ENCODE measurements around the gene CYTH2.
"Not testable (repeated sequence)": the region's sequence is repeated elsewhere in the genome, so short reads cannot be mapped to it uniquely, and the experiment has no call there.

The CYTH2 gene

DNA sequence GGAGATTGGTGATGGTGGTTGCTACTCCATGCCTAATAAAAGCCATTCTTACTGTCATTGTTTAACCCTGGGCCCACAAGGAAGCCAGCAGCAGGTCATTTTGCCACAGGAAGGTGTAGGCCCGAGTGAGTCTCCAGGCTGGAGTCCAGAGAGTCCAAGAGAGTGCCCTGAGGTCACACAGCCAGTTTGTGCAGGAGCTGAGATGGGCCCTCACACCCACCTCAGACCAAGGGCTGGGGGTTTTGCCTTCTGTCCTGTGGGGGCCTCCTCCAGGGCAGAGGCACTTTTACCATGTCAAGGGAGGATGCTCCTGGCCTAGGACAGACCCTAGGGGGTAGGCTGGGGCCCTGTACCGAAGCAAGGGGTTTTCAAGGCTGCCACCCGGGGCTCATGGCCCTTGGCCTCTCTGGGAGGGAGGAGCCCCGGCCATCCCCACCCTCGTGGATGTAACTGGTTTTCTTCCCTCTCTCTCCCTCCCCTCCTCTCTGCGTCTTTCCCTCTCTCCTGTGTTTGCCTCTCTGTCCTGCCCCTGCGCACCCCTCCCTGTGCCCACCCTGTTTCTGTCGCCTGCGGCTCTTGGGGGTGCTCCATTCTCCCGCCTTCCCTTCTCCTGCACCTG lies 8.0 kb downstream of the CYTH2 start:
- DNase-seq (ENCODE audit: low spot score) = no peak

DNA sequence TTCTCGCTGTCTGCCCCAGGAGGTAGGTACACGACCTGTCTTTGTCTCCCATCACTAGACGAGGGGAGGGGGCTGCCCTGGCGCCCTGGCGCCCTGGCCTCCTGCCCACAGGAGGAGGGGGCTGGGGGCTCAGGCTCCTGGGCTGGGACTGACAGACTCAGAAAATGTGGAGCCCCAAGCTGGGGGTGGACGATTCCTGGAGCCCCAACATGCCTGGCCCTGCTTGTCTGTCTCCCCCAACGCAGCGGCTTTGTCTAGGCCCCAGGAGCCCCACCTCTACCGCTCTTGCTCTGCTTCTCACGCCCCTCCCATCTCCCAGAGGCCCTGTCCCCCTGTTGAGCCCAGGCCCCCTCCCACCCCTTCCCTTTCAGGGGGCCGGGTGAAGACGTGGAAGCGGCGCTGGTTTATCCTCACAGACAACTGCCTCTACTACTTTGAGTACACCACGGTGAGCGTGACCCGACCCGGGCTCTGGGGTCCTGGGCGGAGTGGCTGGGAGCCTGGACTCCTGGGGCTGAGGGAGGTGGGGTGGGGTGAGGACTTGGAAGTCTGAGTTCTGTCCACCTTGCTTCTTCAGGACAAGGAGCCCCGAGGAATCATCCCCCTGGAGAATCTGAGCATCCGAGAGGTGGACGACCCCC lies 8.6 kb downstream of the CYTH2 start:
- DNase-seq (ENCODE audit: low spot score) = no peak

DNA sequence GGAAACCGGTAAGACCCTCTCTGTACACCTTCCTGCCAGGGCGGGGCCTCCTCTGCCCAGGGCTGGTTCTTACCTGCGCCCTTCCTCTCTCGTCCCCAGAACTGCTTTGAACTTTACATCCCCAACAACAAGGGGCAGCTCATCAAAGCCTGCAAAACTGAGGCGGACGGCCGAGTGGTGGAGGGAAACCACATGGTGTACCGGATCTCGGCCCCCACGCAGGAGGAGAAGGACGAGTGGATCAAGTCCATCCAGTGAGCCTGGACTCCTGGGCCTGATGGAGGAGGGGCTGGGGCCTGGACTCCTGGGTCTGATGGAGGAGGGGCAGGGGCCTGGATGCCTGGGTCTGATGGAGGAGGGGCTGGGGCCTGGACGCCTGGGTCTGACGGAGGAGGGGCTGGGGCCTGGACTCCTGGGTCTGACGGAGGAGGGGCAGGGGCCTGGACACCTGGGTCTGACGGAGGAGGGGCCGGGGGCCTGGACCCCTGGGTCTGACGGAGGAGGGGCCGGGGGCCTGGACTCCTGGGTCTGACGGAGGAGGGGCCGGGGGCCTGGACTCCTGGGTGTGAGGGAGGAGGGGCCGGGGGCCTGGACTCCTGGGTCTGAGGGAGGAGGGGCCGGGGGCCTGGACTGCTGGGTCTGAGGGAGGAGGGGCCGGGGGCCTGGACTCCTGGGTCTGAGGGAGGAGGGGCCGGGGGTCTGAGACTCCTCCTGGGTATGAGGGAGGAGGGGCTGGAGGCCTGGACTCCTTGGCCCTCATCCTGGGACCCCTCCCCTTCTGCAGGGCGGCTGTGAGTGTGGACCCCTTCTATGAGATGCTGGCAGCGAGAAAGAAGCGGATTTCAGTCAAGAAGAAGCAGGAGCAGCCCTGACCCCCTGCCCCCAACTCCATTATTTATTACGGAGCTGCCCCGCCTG lies 9.4 kb downstream of the CYTH2 start:
- no peak for DNase-seq (ENCODE audit: low spot score)

DNA sequence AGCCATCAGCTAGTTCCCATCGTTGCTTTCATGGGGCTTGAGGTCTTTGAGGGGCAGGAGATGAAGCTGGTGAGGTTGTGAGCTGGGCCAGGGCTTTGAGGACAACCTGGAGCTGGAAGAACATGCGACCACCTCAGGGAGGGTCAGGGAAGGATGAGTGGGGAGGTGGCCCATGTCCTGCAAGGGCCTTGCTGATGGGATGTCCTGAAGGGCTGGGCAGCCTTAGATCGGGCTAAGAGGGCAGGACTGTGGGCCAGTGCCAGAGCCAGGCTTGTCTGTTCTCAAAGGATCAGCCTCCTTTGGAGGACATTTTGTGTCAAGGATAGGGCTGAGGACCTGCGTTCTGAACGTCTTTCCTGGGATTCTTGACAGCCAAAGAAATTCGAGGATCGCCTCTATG lies 10.5 kb downstream of the CYTH2 start:
- no peak for DNase-seq (ENCODE audit: low spot score)

DNA sequence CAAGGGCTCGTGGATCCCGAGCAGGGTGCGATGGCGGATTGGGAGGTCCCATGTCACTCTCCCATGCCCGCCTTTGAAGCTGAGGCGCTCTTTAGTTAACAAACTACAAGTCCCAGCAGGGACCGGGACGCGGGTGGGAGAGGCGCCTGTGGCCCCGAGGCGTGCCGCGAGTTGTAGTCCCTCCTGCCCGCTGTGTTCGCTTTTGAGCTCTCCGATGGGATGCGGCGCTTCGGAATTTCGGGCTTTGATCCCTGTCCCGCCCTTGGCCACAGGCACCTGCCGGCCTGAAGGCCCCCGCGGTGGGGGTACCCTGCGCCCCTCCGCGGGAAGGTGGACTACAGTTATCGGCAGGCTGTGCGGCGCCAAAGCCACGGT lies 11.0 kb downstream of the CYTH2 start:
- DNase-seq (ENCODE audit: low spot score) = no peak

DNA sequence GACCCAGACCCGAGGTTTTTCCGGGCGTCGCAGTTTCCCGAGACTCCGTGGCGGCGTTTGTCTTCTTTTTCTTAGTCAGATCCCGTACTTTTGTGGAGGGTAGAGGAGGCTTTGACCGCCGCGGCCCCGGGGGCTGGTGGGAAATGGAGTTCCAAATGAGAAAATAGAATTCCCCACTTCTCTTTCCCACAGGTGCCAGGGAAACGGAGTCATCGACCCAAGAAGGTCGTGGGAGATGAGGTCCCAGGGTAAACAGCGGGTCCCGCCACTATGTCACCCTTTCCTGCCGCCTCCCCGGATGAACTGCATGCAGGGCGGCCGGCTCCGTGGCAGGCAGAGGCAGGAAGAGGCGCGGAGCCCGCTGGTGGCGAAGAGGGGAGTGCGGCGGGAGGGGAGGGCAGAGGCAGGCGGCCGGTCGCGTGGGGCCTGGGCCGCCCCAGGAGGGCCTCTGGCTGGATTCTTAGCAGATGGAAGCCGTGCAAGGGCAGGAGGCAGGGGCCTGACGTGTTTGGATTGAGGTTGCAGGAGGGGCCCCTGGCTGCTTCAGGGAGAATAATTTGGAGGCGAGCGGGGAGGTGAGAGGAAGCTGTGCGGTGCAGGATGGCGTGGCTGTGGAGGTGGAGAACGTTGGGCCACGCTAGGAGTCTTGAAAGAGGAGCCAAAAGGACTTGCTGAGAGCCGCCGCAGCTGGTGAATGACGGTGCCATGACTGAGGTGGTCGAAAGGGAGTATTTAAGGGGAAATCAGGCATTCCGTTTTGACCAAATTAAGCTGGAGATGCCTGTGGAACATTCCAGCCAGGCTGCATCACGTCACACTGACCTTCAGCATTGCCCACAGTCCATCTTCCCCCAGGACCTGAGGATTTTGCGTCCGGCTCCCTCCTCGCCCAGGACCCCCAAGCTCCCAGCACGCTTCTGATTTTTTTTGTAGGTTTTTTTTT lies 11.7 kb downstream of the CYTH2 start:
- DNase-seq (ENCODE audit: low spot score) = no peak

DNA sequence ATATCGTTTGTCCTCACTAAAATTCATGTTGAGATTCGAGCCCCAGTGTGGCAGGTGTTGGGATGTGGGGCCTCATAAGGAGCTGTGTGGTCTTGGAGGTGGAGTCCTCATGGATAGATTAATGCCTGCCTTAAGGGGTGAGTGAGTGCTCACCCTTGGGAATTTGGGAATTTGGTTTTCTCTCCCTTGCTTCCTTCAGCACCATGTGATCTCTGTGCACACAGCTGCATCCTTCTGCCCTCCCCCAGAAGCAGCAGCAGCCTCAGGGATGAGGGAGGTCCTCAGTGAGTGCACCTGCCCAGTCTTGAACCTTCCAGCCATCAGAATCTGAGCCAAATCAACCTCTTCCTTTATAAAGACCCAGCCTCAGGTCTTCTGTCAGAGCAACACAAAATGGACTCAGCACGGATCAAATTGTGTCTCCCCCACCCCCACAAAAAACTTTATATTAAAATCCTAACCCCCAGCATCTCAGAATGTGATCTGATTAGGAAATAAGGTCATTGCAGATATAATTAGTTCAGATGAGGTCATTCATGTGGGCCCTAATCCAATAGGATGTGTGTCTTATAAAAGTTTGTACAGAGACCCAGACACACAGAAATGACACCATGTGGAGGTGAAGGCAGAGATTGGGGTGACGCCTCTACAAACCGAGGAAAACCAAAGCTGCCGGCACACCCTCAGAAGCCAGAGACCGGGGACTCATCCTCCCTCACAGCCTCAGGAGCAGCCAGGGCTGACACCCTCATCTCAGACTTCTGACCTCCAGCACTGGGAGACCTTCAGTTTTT lies 12.9 kb downstream of the CYTH2 start:
- no peak for DNase-seq (ENCODE audit: low spot score)

DNA sequence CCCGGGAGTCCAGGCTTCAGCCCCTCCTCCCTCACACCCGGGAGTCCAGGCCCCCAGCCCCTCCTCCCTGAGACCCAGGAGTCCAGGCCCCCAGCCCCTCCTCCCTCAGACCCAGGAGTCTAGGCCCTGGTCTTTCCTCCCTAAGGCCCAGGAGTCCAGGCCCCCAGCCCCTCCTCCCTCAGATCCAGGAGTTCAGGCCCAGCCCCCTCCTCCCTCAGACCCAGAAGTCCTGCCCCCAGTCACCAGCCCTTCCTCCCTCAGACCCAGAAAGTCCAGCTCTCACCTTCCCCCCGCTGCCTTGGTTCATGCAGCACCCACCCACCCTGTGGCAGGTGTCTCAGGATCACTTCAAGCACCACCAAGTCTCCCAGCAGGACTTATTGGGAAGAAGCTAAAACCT lies 14.1 kb downstream of the CYTH2 start:
- DNase-seq (ENCODE audit: low spot score) = no peak

DNA sequence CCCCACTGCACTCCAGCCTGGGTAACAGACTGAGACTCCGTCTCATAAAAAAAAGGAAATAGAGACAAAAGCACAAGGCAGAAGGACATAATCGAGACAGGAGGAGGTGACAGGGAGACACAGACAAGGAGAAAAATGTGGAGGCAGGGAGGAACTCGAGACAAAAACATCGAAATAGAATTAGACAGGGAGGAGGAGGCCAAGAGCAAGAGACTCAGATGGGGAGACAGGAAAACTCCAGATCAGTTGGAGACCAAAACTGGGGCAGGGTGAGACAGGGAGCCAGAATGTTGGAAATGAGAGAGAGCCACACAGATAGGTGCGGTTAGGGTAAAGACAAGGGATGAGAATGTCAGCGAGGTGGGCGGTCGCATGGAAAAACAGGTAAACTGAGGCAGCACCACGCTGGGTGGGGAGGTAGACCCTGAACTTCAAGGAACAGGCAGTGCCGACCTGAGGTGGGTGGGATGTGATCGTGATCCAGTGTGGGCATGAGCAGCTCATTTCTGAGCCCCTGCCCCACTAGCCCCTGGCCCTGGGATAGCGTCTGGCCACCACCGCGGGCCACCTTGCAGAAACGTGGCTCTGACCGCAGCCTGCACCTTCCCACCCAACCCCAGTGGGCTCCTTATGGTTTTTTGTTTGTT lies 15.2 kb downstream of the CYTH2 start:
- no peak for DNase-seq (ENCODE audit: low spot score)

DNA sequence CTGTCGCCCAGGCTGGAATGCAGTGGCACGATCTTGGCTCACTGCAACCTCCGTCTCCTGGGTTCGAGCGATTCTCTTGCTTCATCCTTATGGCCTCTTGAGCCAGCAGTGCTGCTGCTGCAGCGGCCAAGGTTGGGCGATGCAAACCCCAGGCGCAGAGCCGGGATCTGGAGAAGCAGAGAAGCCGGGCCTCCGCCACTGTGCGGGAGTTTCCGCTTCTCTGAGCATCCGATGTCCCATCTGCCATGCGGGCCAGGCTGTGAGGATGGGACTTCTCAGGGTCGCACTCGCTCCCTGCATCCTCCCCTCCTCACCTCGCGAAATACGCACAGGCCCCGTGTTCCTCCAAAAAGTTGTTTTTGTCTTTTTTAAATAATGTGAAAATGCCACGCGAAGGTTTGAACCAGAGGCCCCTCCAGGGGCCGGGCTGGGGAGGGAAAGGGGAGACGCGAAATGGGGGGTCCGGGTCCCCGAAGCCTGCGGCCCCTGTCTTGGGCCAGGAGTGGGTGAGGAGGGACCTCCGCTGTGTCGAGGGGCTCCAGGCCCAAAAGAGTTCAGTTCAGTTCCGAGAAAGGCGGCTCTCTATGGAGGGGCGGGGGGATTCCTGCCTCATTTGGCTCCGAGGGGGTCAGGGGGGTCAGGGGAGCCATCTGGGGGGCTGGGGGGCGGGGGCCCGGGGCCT lies 15.9 kb downstream of the CYTH2 start:
- no peak for DNase-seq (ENCODE audit: low spot score)

DNA sequence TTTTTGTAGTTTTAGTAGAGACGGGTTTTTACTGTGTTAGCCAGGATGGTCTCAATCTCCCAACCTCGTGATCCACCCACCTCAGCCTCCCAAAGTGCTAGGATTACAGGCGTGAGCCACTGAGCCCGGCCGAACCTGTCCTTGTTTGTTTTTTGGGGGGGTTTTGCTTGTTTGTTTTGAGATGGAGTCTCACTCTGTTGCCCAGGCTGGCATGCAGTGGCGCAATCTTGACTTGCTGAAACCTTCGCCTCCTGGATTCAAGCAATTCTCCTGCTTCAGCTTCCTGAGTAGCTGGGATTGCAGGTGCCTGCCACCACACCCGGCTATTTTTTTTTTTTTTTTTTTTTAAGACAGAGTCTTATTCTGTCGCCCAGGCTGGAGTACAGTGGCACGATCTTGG lies 17.5 kb downstream of the CYTH2 start:
- not testable (repeated sequence) for DNase-seq (ENCODE audit: low spot score)

DNA sequence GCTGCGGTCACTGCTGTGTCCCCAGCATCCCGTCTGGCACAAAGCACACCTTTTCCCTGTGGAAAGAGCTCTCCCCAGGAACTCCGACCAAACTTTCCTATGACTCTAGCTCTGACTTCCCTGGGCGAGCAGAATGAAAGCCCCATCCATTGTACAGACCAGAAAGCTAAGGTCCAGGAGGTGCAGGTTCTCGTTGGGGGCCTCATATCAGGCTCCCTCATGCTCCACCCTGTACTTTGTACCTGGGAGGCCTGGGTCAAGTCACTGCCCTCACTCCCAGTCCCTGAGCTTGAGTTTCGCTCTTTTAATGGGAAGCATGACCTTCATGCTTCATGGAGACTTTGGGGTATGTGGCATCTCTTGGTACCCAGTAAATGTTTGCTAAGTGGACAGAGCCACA lies 18.4 kb downstream of the CYTH2 start:
- no peak for DNase-seq (ENCODE audit: low spot score)

DNA sequence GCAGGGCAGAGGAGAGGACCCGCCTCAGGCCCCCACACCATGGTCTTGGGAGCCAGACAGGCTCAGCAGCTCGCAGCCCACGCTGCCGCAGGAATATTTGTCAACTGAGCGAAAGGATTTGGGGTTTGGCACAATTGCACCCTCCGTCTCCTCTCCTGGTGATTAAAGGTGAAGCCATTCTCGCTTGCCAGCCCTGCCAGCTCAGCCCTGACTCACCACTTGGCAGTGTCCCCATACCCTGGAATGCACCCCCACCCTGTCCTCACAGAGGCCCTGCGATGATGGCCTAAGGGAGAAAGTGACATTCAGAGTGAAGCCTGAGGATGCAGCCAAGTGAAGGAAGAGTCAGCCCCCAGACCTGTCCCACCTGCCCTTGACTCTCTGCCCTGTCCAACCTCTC lies 18.8 kb downstream of the CYTH2 start:
- peak; percentile 94 for DNase-seq (ENCODE audit: low spot score)

DNA sequence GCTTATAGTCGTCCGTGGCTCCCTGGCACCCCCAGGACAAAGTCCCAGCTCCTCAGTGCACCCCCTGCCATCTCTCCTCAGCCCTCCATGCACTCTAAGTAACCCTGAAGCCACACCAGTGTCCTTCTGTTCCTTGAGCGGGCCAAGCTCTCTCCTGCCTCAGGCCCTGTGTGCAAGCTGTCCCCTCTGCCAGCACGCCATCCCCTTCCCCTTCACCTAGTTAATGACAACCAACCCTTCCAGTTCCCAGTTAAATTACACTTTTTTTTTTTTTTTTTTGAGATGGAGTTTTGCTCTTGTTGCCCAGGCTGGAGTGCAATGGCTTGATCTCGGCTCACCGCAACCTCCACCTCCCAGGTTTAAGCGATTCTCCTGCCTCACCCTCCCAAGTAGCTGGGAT lies 19.3 kb downstream of the CYTH2 start:
- DNase-seq (ENCODE audit: low spot score) = not testable (repeated sequence)

DNA sequence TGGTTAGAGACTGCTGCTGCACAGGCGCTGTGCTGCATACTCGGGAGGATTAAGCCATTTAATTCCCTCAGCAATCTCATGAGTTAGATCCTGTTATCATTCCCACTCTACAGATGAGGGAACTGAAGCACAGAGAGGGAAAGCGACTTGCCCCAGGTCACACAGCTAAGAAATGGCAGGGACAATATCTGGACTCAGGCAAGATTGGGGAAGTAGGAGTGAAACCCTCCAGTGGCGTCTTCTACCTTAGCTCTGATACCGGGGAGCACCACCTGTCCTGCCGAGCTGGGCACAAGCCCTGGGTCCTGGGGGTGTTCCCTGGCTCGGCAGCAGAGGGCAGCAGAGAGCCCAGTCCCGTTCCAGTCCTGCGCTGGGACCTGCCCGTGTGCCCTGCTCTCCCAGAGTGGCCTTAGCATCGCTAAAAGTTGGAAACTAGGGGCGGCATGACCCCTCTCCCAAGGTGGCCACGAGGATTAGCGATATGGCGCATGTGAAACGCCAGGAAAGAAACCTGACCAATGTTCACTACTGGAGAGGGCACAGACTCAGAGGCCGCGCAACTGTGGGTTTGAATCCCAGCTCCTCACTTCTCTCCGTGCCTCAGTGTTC lies 20.5 kb downstream of the CYTH2 start:
- peak; percentile 78 for DNase-seq (ENCODE audit: low spot score)

DNA sequence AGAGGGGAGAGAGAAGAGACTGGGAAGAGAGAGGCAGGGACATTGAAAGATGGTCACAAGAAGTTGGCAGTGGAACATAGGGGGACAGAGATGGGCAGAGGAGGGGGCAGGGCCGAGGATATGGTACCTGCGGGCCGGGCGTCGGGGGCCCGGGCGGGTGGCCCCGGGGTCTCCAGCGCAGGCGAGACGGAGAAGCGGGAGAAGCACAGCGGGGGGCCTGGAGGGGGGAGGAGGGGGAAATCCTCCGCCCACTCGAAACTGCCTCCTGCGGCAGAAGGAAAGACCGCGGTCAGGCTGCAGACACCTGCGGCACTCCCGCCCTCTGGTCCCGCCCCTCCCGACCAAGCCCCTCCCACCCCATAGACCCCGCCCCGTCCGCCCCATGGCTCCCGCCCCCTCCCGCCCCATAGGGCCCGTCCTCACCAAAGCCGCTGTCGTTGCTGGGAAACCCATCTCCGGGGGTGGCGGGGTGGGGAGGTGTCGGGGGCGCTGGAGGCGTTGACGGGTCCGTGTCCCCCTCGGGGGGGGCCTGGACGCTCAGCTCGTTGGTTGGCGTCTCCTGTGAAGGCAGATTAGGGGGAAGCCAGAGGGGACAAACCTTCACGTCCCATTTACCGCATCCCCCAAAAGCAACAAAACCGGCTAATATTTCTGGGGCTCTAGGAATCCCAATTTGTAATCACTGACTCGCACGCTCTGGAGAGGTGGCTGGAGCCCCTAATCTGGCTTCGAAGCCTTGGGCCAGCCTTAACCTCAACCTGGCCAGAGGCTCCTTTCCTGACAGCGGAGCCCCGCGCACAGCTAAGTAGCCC lies 22.0 kb downstream of the CYTH2 start:
- peak; percentile 74 for DNase-seq (ENCODE audit: low spot score)

DNA sequence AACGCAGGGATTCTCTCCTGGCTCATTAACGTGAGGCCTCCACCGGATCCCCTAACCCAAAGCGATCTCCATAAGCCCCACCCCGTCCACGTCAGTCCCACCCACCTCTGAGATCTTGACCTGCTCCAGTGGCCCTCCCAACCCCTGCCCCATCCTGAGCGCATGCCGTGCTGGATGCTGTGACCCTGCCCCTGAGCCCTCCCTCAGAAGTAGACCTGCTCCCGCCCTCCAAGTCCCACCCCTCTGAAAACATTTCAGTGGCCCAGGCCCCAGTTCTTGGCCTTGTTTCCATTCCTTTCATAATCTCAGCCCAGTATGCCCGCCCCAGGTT lies 22.6 kb downstream of the CYTH2 start:
- DNase-seq (ENCODE audit: low spot score) = no peak

DNA sequence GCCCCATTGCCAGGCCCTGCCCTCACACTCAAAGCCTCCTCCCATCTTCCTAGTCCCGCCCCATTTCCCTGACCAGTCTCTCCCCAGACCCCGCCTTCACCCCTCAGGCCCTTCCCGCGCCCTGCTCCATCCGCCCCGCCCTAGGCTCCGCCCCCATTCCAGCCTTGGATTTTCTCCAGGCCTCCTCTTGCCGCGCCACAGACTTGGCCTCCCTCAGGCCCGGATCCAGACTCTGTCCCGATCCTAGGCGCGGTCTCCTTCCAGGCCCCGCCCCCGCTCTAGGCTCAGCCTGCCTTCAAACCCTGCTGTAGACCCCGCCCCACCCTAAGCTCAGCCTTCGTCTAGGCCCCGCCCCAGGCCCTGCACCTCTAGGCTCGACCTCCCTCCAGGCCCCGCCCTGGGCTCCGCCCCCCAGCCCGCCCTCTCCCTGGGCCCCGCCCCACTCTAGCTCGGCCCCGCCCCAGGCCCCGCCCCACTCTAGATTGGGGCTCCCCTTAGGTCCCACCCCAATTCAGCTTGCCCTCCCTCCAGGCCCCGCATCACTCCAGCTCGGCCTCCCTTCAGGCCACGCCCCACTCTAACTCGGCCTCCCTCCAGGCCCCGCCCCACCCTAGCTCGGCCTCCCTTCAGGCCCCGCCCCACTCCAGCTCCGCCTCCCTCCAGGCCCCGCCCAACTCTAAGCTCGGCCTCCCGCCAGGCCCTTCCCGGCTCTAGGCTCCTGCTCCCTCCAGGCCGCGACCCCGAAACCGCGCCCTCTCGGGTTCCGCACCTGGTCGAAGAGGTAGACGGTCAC lies 24.0 kb downstream of the CYTH2 start:
- DNase-seq (ENCODE audit: low spot score) = peak; percentile 96

Measured in kidney tubule cell (primary cell).